HG03575 (cell line): ENCODE data around the gene HEXD.

ENCODE experiments used
- ATAC-seq: cut with Tn5 transposase; IDR thresholded peaks from one replicate; pipeline ENCODE4 v1.9.1; 2021; ENCODE audit not compliant: unreplicated experiment, insufficient number of reproducible peaks, low FRiP score; ENCODE audit errors: extremely low read depth

Gene HEXD

DNA sequence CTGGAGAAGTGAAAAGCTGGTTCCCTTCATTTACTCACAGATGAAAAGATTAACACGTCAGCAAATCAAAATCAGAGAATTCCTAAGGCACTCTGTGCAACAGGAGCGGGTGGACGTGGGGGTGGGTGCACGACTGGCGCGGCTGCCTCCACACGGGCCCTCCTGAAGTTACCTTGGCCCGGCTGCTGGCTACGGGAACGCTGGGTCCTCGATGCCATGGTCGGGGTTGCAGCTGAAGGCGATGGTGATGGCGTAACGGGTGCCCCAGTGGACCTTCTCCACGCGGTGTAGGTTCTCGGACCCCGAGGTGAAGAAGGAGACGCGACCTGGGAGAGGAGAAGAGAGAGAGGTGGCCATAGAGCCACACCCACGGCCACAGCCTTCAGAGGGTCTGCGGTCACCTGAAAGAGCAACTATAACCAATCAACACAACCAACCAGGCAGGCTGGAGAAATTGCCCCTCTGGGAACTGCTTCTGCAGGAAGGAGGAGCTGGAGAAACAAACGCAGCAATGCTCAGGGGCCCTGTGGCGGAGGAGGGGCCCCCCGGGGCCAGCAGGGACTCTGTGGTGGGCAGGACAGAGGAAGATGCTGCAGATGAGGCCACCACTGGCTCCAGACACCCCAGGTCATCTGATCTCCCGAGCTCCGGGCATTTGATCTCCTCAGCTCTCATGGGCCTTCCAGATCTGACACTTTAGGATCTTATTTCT lies 25.8 kb upstream of the HEXD start:
- ATAC-seq = no peak

DNA sequence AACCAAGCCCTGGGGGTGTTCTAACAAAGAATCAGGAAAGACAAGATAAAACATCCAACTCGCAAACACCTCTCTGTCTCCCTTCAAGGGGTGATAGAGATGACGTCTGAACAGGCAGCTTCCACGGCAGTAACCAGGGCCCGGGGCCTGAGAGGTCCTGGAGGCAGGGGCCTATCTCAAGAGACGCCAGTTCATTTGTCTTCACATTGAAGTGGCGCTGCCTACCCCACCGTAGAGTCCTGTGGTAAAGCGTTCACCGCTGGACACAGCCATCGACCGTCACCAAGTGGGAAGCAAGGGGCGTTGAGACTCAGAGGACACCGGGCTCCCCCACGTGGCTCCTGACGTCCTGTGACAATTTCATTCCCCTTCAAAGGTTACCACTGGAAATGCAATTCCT lies 25.2 kb upstream of the HEXD start:
- no peak for ATAC-seq

DNA sequence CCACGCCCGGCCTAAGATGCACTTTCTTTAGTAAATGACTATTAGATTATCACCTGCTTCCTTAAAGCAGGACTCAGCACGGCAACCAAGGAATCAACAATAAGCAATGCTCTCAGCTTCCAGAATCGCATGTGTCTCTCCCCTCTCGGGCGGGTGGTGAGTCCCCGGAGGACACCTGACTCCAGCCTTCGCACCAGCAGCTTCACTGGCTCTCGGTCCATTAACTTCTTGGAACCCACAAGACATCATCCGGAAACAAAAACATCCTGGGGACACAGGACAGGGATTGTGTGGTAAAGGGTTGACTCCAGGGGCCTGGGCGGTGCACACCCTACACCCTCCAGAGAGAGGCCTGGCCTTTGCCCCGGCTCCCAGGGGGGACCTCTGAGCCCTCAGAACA lies 23.9 kb upstream of the HEXD start:
- ATAC-seq = no peak

DNA sequence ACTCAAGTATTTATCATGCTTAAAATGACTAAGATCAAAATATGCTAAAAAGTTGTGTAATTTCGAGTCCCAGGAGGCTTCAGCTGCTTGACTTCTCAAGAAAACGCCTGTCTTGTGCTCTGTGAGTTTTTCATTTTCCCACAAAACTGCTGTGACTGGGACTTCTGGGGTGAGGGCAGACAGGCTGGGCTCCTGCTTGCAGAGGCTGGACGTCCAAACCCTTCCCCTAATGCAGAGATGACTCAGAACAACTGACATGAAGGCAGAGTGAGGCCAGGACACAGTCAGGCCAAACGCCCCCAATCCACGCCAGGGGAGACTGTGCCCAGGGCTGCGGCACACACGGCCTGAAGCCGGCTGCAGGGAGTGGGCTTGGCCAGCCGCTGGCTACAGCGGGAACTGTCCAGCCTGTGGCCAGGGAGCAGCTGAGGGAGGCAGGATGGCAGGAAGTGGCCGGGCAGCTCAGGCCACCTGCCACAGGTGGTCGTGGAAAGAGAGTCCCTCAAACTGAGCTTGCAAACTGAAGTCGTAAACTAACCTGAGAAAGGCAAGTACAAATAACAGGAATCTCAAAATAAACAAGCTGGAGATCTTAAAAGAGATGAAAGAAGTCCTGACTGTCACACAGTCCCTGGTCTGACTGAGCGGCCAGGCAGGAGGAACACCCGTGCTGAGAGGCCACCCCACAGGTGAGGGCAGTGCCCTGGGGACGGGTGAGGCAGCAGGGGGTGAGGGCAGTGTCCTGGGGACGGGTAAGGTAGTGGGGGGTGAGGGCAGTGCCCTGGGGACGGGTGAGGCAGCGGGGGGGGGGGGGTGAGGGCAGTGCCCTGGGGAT lies 21.3 kb upstream of the HEXD start:
- no peak for ATAC-seq

DNA sequence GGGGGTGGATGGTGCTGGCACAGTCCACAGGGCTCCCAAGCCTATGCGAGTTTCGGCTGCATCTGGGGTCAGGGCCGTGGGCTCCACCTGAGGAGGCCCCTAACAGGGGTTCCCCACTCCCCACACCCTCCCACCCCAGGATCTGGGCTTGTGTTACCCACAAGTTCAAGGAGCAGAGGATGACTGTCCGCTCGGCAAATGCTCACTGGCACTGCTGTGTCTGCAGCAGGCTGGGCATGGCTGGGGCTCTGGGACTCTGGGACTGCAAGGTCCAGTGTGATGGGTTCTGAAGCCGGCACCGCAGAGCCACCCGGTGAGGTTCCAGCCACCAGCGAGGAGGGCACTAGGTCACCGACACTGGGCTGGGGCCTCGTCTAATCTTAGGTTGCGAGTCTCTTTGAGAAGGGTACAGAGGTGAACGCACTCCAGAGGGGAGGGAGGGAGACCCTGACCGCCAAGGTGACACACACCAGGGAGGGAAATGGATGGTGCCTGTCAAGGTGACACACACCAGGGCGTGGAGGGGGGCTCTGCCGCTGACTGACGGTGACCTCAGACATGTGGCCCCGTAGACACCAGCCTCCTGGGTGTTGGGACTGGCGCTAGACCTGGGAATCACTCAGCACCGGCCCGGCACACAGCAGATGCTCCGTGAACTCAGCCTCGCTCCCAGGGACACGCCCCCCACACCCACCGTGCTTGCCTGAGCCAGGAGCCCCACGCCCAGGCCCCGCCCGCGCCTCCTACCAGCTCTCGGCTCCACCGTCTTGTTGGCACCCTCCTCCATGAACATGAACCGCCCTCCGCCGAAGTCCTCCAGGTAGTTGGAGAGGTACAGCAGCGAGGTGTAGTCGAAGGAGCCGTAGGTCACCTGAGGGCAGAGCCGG lies 20.5 kb upstream of the HEXD start:
- ATAC-seq = no peak

DNA sequence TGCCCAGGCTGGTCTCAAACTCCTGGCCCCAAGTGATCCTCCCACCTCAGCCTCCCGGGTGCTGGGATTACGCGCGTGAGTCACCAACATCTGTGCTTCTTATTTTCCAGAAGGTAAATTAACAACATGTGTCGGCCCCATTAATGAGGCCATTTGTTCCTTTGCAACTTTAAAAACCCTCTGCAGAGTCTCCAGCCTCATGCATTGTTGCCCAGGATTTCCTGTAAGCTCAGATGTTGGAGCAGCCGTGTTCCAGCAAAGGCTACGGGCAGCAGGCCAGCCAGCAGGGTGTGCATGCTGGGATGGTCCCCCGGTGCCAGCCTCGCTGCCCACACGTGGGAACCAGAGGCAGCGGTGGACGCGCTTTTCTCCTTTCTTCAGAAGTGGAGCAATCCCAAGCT lies 19.1 kb upstream of the HEXD start:
- no peak for ATAC-seq

DNA sequence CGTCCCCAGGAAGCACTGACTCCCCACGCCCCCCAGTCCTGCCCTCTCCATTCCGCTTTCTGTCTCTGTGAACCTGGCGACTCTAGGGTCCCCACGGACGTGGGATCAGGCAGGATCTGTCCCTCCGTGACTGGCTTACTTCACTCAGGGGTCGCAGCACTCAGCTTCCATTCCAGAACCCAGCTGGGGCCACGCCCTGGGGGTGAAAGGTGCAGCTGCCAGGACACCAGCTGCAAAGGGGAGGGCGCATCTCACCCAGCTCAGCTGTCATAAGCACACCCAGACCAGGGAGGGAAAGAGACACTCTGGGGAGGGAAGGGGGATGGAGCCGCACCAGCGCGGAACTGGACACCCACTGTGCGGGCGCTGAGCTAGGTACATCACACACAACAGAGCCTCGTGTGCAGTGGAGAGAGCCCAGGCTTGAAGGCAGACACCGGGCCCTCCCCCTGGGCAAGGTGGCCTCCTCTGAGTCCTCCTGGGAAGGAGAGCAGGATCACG lies 18.5 kb upstream of the HEXD start:
- no peak for ATAC-seq

DNA sequence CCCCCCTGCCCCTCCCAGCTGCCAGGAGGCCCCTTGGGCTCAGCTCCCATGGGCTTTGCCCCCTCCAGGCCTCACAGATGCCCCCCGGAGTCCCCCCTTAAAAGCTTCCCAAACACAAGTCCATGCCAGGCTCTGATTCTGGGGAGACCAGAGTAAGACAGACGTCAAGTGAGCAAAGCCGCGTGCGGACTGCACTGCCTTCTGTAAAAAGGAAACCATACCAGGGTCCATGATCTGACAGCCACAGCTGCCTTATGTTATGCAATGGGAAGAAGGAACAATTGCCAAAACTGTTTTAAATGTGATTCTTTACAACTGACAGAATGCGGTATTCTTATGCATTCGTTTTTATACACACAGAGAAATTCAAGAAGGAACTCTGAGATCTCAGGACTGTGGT lies 17.9 kb upstream of the HEXD start:
- ATAC-seq = no peak

DNA sequence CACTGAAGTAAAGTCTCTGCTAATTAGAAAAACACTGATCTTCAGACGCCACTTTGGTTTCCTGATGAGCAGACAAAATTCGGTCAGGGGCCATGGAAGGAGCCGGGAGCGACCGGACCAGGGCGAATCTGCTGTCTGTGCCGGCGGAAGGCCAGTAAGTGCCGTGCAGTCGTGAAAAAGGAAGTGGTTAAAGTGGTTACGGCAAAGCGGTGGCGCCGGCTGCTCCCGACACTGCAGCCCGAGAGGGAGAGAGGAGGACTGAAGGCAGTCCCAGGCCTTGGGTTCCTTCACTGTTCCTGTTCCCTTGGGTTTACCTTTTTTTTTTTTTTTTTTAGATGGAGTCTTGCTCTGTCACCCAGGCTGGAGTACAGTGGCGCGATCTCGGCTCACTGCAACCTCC lies 17.3 kb upstream of the HEXD start:
- ATAC-seq = no peak

DNA sequence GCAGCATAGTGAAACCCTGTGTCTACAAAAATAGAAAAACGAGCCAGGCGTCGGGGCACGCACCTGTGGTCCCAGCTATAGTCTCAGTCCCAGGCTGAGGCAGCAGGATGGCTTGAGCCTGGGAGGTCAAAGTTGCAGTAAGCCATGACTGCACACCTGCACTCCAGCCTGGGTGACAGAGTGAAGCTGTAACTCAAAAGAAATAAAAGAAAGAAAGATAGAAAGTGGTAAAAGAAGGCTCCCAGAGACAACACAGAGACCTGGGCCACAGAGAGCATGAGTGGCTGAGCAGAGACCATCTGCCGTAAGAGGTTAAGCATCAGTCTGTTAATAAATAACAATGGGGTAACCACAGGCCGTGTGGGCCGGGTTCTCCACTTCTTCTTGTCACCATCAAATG lies 15.3 kb upstream of the HEXD start:
- ATAC-seq = no peak

DNA sequence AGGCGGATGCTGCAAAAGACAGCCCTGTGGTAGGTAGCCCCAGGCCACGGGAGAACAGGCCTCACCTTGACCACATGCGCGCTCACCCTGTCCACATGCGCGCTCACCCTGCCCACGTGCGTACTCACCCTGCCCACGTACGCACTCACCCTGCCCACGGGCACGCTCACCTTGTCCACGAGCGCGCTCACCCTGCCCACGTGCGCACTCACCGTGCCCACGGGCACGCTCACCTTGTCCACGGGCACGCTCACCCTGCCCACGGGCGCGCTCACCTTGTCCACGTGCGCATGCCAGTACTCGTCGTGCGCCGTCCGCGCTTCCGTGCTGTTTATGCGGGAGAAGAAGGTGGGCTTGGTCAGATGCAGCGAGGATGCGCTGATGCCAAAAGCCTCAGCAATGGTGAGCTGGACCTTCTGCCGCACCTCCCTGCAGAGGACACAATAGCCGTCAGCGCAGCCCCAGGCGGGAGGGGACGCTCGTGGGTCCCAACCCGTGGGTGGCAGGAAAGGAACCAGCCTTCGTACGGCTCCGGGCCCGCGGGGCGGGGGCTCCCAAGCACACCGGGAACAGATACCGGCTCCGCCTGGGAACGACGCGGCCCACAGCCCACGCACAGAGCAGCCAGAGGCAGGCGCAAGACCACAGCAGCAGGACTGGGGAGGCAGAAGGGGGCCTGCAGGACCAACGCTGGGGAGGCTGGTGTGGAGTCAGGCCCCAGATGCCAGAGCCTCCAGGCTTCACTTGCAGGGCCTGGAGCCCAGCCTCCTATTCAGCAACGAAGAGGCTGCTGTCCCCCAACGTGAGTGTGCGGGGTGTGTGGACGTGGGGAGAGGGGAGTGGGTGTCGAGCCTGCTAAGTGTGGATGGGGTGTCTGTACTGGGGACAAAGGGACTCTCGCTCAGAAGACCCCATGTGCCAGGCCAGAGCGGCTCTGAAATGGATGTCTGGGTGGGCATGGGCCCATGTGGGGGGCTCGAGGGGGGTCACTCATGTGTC lies 14.2 kb upstream of the HEXD start:
- ATAC-seq = no peak

DNA sequence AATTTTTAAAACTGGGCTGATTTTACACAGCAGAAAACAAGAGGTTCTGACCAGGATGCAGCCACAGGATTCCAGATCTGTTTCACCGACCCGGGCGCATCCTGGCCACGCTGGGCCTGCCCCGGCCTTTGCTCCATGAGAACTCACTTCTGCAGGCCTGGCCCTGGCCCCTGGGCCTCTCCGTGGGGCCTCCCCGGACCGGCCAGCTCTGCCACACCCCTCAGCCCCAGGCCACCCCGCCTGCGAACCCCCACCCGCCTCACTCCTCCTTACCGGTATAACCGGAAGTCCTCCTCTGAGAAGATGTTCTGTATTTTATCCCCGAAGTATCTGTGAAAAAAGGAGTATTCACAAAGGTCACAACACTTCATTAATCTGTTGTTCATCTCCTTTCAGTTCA lies 13.1 kb upstream of the HEXD start:
- ATAC-seq = no peak

DNA sequence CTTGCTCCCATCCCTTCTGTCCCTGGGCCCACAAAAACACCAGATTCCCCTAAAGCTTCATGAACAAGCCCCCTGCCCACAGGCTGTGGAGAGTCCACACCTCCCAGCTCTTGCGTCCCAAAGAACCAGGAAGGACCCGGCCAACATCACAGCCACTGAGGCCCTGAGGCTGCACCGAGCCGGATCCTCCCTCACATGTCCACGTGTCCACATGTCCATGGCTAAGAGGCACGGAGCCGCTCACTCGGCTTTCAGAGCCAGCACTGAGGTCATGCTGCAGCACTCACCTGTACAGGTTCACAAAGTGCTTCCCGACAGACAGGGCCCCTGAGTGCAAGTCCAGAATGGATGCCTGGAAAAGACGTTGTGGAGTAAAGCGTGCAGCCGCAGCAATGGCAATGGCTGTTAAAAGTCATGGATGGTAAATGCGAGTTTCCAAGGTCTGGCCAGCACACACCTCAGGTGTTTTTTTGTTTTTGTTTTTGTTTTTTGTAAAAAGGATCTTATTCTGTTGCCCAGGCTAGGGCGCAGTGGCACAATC lies 11.9 kb upstream of the HEXD start:
- ATAC-seq = no peak

DNA sequence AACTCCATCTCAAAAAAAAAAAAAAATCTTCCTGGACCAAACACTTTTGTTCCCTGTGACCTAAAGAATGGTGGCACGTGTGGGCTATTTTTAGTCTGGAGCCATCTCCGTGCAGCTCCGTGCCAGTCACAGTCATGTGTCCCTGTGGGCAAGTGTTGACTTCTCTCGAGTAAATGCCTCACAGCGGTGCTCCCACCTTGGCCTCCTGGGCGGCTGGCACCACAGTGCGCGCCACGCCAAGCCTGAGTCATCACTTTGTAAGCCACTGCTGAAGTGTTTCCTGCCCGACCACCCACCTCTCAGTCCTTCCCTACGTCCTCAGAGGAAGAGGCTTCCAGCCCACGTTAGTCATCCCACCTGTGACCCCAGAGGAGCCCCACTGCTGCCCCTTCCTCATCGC lies 10.9 kb upstream of the HEXD start:
- ATAC-seq = no peak

DNA sequence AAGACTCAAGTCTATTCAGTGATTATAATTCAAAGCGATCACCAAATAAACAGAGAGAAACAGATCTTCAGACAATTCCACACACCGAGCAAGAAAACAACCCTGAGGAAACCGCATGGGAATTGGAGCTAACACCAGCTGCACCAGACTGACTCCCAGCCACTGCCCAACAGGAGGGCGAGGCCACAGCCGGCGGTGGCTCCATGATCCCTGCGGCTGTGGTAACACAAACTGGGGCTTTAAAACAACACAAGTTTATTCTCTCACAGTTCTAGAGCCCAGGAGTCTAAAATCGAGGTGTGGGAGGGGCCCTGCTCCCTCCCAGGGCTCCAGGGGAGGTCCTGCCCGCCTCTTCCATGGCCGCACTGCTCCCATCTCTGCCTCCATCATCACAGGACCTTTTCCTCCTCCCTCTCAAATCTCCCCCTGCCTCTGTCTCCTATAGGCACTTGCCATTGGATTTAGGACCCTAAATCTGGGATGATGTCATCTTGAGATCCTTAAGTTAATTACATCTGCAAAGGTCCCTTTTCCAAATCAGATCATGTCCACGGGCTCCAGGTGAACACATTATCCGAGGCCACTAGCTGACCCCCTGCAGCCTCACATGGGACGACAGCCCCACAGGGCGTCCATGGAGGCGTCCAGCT lies 9.7 kb upstream of the HEXD start:
- no peak for ATAC-seq

DNA sequence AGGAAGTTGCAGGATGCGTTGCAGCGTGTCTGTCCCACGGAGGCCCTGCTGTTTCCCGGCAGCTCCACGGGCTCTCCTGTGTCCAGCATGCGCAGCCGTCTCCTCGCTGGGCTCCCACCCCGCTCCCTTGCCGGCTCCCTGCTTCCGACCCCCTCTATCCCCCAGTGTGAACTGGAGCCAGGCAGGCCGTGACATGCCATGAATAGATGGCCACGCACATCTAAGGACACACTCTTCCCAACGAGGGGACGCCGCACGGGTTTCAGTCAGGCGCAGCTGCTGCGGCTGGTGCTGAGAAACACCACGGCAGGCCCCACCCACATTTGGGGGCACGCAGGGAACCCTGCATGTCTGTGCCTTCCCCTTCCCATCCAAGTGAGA lies 9.2 kb upstream of the HEXD start:
- ATAC-seq = no peak

DNA sequence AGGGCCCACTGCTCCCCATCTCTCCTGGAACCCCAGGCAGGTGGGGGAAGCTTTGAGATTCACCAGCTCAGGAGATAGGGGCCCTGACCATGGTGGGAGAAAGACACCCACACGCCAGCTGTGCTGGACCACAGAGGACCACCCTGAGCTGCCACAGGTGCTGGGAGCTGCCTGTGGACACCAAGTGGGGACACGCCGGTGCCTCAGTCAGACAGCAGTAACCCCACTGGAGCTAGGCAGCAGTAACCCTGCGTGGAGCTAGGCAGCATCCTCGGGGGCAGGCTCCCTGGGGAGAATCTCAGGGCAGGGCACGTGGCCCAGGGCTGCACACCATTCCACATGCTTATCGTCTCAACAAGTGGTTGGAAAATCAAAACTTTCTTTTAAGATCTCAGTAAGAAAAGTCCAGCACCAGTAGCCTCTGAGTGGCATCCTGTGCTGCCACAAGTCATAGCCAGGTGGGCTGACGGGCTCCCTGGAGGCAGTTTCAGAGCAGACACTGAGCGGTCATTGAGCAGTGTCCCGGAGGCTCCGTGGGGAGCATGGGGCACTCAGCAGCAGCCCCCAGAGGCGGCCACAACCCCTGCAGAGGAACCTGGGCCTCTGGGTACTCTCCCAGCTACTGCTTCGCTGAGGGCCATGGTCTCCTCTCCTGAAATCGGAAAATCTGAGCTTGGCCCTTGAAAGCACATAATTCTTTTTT lies 8.0 kb upstream of the HEXD start:
- no peak for ATAC-seq
